Liver (tissue), 3 donors: ENCODE measurements around the gene ANAPC10.

Experiments
- ATF3 ChIP-seq: IDR thresholded peaks from 2 replicates; pipeline ENCODE4 v1.6.1; 2016; ENCODE audit warnings: antibody characterized with exemption
- CTCF ChIP-seq: fragments of 150-350 bp; IDR thresholded peaks from 2 replicates; pipeline ENCODE4 v1.5.1; 2017; ENCODE audit warnings: improper control_type of control experiment, low read depth, low read length; ENCODE audit not compliant: missing input control
- MAX ChIP-seq: IDR thresholded peaks from 2 replicates; pipeline ENCODE4 v1.6.1; 2016; ENCODE audit warnings: antibody characterized with exemption
- REST ChIP-seq: IDR thresholded peaks from 2 replicates; pipeline ENCODE4 v1.6.1; 2016; ENCODE audit warnings: antibody characterized with exemption, mild to moderate bottlenecking
- SP1 ChIP-seq: IDR thresholded peaks from 2 replicates; pipeline ENCODE4 v1.6.1; 2018; ENCODE audit warnings: antibody characterized with exemption, mild to moderate bottlenecking
- TAF1 ChIP-seq: conservative IDR thresholded peaks from 2 replicates; pipeline ENCODE4 v1.6.1; 2016; ENCODE audit warnings: antibody characterized with exemption, mild to moderate bottlenecking
- YY1 ChIP-seq: IDR thresholded peaks from 2 replicates; pipeline ENCODE4 v1.6.1; 2016; ENCODE audit warnings: antibody characterized with exemption, mild to moderate bottlenecking
- donor health status: healthy.
- donor health status: healthy.

- no peak for TF ChIP-seq CTCF
- no peak for TF ChIP-seq YY1
- no peak for TF ChIP-seq REST
- TF ChIP-seq ATF3 = no peak
- TF ChIP-seq MAX = no peak
- TF ChIP-seq TAF1 = no peak
- no peak for TF ChIP-seq SP1
These were observed 21.5 kb downstream of the ANAPC10 start for GRCh38 chr4:145076469-145076855.
